ENCODE data around the gene GPR162.

GRCh38 chr12:6858799-6859198, 37.2 kb downstream of the GPR162 start:
- TF ChIP-seq CTCF (IDR thresholded peaks at IDR 0.05), result no peak
- no peak for TF ChIP-seq POLR2AphosphoS5 (IDR thresholded peaks at IDR 0.05)
